ENCODE results near the gene FADS2. TPM values are rescaled to one million over a fixed set of nuclear protein-coding genes. Genes with fewer than 3 reads are reported as not detected.
A peak's percentile ranks its signal among the peaks of the same experiment; 100 is the strongest.

The FADS2 gene
- total and polyA plus RNA-seq, 10 of the 15 experiments (the other 5 are each of a cell fraction or from before 2014, with no cell fraction given) = 3.3 to 313 (median 149) TPM

- Histone ChIP-seq H3K79me2 (ENCODE audit: control insufficient read depth, insufficient read depth, low read length) (no peaks in the 10 kb centered on the region), H4K20me1 (ENCODE audit: control insufficient read depth, insufficient read depth) (no peaks in the 10 kb centered on the region), H3K4me3 (peak overlapping the region; percentile 83; the same call in 1 of the 2 replicates), H3K9ac (ENCODE audit: control insufficient read depth, insufficient read depth, low read length) (no peak overlapping the region), H2AFZ (ENCODE audit: control insufficient read depth, low read depth, low read length) (no peak overlapping the region), H3K27me3 (replicated peaks in 1 of 2; ENCODE audit: control insufficient read depth in 2 of 2, insufficient read depth in 2 of 2, low read length in 1 of 2) (no peaks in the 10 kb centered on the region), H3K36me3 (ENCODE audit: control insufficient read depth in 2 of 2, insufficient read depth in 2 of 2, low read length in 1 of 2) (no peaks in the 10 kb centered on the region), H3K4me2 (ENCODE audit: control insufficient read depth, insufficient read depth) (peak overlapping the region; percentile 49; the same call in 1 of the 2 replicates), H3K9me3 (replicated peaks; ENCODE audit: control insufficient read depth, insufficient read depth, low read length) (no peaks in the 10 kb centered on the region; the same call in 2 of the 3 replicates), H3K4me1 (ENCODE audit: control insufficient read depth, insufficient read depth, low read length) (peaks cover 7% of the 10 kb centered on the region), H3K27ac (ENCODE audit: control insufficient read depth, insufficient read depth) (no peak overlapping the region)
- RAD21 ChIA-PET (ENCODE audit: unreplicated experiment) = interaction anchor here (1.3 to 2.6 kb wide), 4 partner anchors 21 to 216 kb away, joined by 3 to 10 read pairs (median 6); no protein-coding TSS in a partner anchor
- no peak for TF ChIP-seq ZBED1 (IDR thresholded peaks at IDR 0.05; ENCODE audit: borderline replicate concordance)
- no peak for TF ChIP-seq CHD4 (IDR thresholded peaks at IDR 0.05)
- no peak for TF ChIP-seq TCF7 (IDR thresholded peaks at IDR 0.05; ENCODE audit: borderline replicate concordance)
- TF ChIP-seq SMC3 (IDR thresholded peaks at IDR 0.05; ENCODE audit: borderline replicate concordance, low read length) = no peak
- no peak for TF ChIP-seq NR2F1 (conservative IDR thresholded peaks at IDR 0.05)
- TF ChIP-seq ATF7 (IDR thresholded peaks at IDR 0.05; ENCODE audit: low read depth) = no peak
- no peak for TF ChIP-seq IKZF2 (IDR thresholded peaks at IDR 0.05)
- no peak for TF ChIP-seq REST (IDR thresholded peaks at IDR 0.05; ENCODE audit: low read depth, low read length)
- 0 out of 6 replicates have a peak, but pooled peaks of 1 of the 3 experiments have one; percentile 33 for TF ChIP-seq CTCF (IDR thresholded peaks at IDR 0.05 in 2 of 3, conservative IDR thresholded peaks at IDR 0.05 in 1 of 3; ENCODE audit: control insufficient read depth in 2 of 3, extremely low read depth in 1 of 3, insufficient read depth in 1 of 3, low read depth in 3 of 3, low read length in 3 of 3)
- no peak for TF ChIP-seq HDAC6 (IDR thresholded peaks at IDR 0.05; ENCODE audit: unreplicated experiment)
- TF ChIP-seq EED (IDR thresholded peaks at IDR 0.05; ENCODE audit: low read depth) = 0 out of 2 replicates have a peak, but pooled peaks have one; percentile 16
- TF ChIP-seq YY1 (IDR thresholded peaks at IDR 0.05; ENCODE audit: low read depth, low read length) = no peak
- CTCF ChIA-PET = interaction anchor here (0.6 to 3.3 kb wide), 7 partner anchors 56 to 773 kb away, joined by 3 to 18 read pairs (median 3); partner anchors contain the start of genes C11orf98 and CSKMT
- FAIRE-seq (no peak), DNase-seq (ENCODE audit: low read depth, low spot score) (no peak), ATAC-seq (peak; percentile 75)
- SMC1A ChIA-PET (ENCODE audit: uncharacterized antibody, unreplicated experiment) = interaction anchor here (0.7 to 4.8 kb wide), 5 partner anchors 10 to 216 kb away, joined by 3 to 21 read pairs (median 3); no protein-coding TSS in a partner anchor
- intact Hi-C loops (cut with micrococcal nuclease; ENCODE audit: unreplicated experiment) = no loop called here
- no TSS peak for BruUV-seq (replicated peaks)
- 2% methylated on average over 8 of the region's 12 CpGs for WGBS (ENCODE audit: insufficient coverage, insufficient replicate concordance, low lambda C conversion rate, missing lambda C conversion rate)
- in situ Hi-C loops (cut with MboI) = no loop called here
- POLR2A ChIA-PET = no interaction called here
These were observed 63.9 kb downstream of the FADS2 start for GRCh38 chr11:61892085-61892370.

All from GM12878 (cell line).